Neural cell (in vitro differentiated cells): ENCODE measurements around the gene SNTG2. TPM values are rescaled to one million over a fixed set of nuclear protein-coding genes. Genes with fewer than 3 reads are reported as not detected.

Experiments
- H2AFZ ChIP-seq: fragments of 200-600, 300-800 bp; sonication (generic), shearing (Covaris generic); 2 replicates; pipeline ENCODE4 v1.6.0; 2014; ENCODE audit warnings: low read depth, mild to moderate bottlenecking, antibody characterized with exemption, low read length, moderate library complexity
- H3F3A ChIP-seq: fragments of 200-600 bp; shearing (Covaris generic); 2 replicates; pipeline ENCODE4 v1.6.1; 2016; ENCODE audit warnings: mild to moderate bottlenecking, moderate library complexity, mixed read lengths, antibody characterized with exemption, low read length; ENCODE audit not compliant: insufficient read depth, poor library complexity, severe bottlenecking
- H3K27ac ChIP-seq: fragments of 200-600, 300-800 bp; sonication (generic), shearing (Covaris generic); 2 replicates; pipeline ENCODE4 v1.5.1; 2014; ENCODE audit warnings: mild to moderate bottlenecking, low read length, moderate library complexity
- H3K27me3 ChIP-seq: fragments of 300-800, 200-600 bp; sonication (generic), shearing (Covaris generic); 2 replicates; pipeline ENCODE4 v1.6.0; 2014; ENCODE audit warnings: mild to moderate bottlenecking, low read depth, low read length, moderate library complexity; ENCODE audit not compliant: insufficient read depth
- H3K36me3 ChIP-seq: fragments of 300-800, 200-600 bp; sonication (generic), shearing (Covaris generic); 2 replicates; pipeline ENCODE4 v1.5.1; 2014; ENCODE audit warnings: mild to moderate bottlenecking, antibody characterized with exemption, low read length, moderate library complexity; ENCODE audit not compliant: insufficient read depth
- H3K4me2 ChIP-seq: fragments of 300-800, 200-600 bp; sonication (generic), shearing (Covaris generic); 2 replicates; pipeline ENCODE4 v1.6.0; 2014; ENCODE audit warnings: mild to moderate bottlenecking, low read length
- H3K4me3 ChIP-seq: fragments of 300-800, 200-600 bp; sonication (generic), shearing (Covaris generic); 2 replicates; pipeline ENCODE4 v1.5.1; 2014; ENCODE audit warnings: mild to moderate bottlenecking, low read length, moderate library complexity
- H3K79me2 ChIP-seq: fragments of 200-600 bp; shearing (Covaris generic); replicated peaks from 2 replicates; pipeline ENCODE4 v1.6.0; 2014; ENCODE audit warnings: mild to moderate bottlenecking, low read length, moderate library complexity; ENCODE audit not compliant: insufficient read depth
- H3K9ac ChIP-seq: fragments of 300-800, 200-600 bp; sonication (generic), shearing (Covaris generic); 2 replicates; pipeline ENCODE4 v1.6.1; 2016; ENCODE audit warnings: mild to moderate bottlenecking, low read length, mixed read lengths
- H3K9me2 ChIP-seq: fragments of 200-600 bp; shearing (Covaris generic); 2 replicates; pipeline ENCODE4 v1.6.1; 2016; ENCODE audit warnings: mild to moderate bottlenecking, low read length, mixed read lengths; ENCODE audit not compliant: insufficient read depth
- H3K9me3 ChIP-seq: fragments of 200-600, 300-800 bp; sonication (generic), shearing (Covaris generic); 2 replicates; pipeline ENCODE4 v1.6.1; 2016; ENCODE audit warnings: mild to moderate bottlenecking, mixed run types, low read length, moderate library complexity, mixed read lengths
- H4K20me1 ChIP-seq: fragments of 200-600 bp; shearing (Covaris generic); 2 replicates; pipeline ENCODE4 v1.6.1; 2016; ENCODE audit warnings: mild to moderate bottlenecking, mixed run types; ENCODE audit not compliant: insufficient read depth
- EP300 ChIP-seq: fragments of 450-650 bp; conservative IDR thresholded peaks from 2 replicates; pipeline ENCODE4 v1.6.1; 2014; ENCODE audit warnings: antibody characterized with exemption, mild to moderate bottlenecking, moderate library complexity; ENCODE audit not compliant: poor library complexity, severe bottlenecking
- EZH2 ChIP-seq: fragments of 200-600, 300-800 bp; shearing (Covaris generic), sonication (generic); IDR thresholded peaks from 2 replicates; pipeline ENCODE4 v1.6.1; 2014; ENCODE audit warnings: antibody characterized with exemption, low read length, borderline replicate concordance, mild to moderate bottlenecking; ENCODE audit not compliant: insufficient read depth, poor library complexity, severe bottlenecking
- MXI1 ChIP-seq: fragments of 450-650 bp; conservative IDR thresholded peaks from 2 replicates; pipeline ENCODE4 v1.6.1; 2014; ENCODE audit warnings: antibody characterized with exemption, mild to moderate bottlenecking; ENCODE audit not compliant: poor library complexity, severe bottlenecking
- POLR2AphosphoS5 ChIP-seq: IDR thresholded peaks from 2 replicates; pipeline ENCODE4 v1.6.1; 2012
- RAD21 ChIP-seq: fragments of 450-650 bp; conservative IDR thresholded peaks from 2 replicates; pipeline ENCODE4 v1.6.1; 2014; ENCODE audit warnings: antibody characterized with exemption, mild to moderate bottlenecking, moderate library complexity
- SMC3 ChIP-seq: fragments of 450-650 bp; conservative IDR thresholded peaks from 2 replicates; pipeline ENCODE4 v1.6.1; 2014; ENCODE audit warnings: antibody characterized with exemption, mild to moderate bottlenecking, moderate library complexity; ENCODE audit not compliant: poor library complexity
- TAF1 ChIP-seq: IDR thresholded peaks from 2 replicates; pipeline ENCODE4 v1.6.1; 2012; ENCODE audit warnings: low read depth
- polyA plus RNA-seq: library from polyadenylated mRNA; depleted of rRNA; stranded (reverse); fragments of >200 nt; gene quantifications from 2 replicates; pipeline ENCODE4 v1.2.3, GENCODE V29; 2014
- TF ChIP-seq, protein P1 (sequence below): fragments of 450-650 bp; IDR thresholded peaks from 2 replicates; pipeline ENCODE4 v1.5.1; 2014; ENCODE audit warnings: antibody characterized with exemption, mild to moderate bottlenecking, moderate library complexity; ENCODE audit not compliant: poor library complexity, severe bottlenecking
- TF ChIP-seq, protein P2 (sequence below): IDR thresholded peaks from 2 replicates; pipeline ENCODE4 v1.6.1; 2012; ENCODE audit warnings: borderline replicate concordance

SNTG2 gene
- polyA plus RNA-seq, 1 donor from 2014 or later, result not detected

DNA sequence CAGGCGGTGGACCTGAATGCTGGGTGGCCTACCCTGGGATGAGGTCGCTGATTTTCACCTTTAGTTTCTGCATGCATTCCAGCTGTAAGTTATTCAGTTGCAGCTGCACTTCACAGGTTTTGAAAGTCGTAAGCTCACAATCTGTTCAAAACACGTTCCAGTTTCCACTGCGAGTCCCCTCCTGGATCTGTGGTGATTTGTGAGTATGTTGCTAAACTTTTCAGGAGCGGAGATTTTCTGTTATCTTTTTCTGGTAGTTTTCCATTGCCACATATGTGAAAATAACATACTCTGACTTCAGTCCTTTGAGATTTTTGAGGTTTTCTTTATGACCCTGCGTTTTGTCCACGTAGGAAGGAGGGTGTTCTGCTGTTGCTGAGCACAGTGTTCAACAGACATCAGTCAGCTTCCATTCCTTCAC, 102.1 kb downstream of the SNTG2 start:
- Histone ChIP-seq H3K9ac (no peak overlapping the region), H3K27ac (no peak overlapping the region), H3K4me3 (no peak overlapping the region), H3F3A (no peaks in the 10 kb centered on the region), H2AFZ (no peak overlapping the region), H3K36me3 (no peaks in the 10 kb centered on the region), H3K4me2 (no peak overlapping the region), H3K9me2 (no peaks in the 10 kb centered on the region), H3K27me3 (no peaks in the 10 kb centered on the region), H3K9me3 (no peaks in the 10 kb centered on the region), H3K79me2 (no peaks in the 10 kb centered on the region), H4K20me1 (no peaks in the 10 kb centered on the region)
- TF ChIP-seq MXI1, result no peak
- TF ChIP-seq EZH2, result no peak
- TF ChIP-seq, protein P1, sequence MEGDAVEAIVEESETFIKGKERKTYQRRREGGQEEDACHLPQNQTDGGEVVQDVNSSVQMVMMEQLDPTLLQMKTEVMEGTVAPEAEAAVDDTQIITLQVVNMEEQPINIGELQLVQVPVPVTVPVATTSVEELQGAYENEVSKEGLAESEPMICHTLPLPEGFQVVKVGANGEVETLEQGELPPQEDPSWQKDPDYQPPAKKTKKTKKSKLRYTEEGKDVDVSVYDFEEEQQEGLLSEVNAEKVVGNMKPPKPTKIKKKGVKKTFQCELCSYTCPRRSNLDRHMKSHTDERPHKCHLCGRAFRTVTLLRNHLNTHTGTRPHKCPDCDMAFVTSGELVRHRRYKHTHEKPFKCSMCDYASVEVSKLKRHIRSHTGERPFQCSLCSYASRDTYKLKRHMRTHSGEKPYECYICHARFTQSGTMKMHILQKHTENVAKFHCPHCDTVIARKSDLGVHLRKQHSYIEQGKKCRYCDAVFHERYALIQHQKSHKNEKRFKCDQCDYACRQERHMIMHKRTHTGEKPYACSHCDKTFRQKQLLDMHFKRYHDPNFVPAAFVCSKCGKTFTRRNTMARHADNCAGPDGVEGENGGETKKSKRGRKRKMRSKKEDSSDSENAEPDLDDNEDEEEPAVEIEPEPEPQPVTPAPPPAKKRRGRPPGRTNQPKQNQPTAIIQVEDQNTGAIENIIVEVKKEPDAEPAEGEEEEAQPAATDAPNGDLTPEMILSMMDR, result no peak
- TF ChIP-seq SMC3, result no peak
- no peak for TF ChIP-seq EP300
- TF ChIP-seq, protein P2, sequence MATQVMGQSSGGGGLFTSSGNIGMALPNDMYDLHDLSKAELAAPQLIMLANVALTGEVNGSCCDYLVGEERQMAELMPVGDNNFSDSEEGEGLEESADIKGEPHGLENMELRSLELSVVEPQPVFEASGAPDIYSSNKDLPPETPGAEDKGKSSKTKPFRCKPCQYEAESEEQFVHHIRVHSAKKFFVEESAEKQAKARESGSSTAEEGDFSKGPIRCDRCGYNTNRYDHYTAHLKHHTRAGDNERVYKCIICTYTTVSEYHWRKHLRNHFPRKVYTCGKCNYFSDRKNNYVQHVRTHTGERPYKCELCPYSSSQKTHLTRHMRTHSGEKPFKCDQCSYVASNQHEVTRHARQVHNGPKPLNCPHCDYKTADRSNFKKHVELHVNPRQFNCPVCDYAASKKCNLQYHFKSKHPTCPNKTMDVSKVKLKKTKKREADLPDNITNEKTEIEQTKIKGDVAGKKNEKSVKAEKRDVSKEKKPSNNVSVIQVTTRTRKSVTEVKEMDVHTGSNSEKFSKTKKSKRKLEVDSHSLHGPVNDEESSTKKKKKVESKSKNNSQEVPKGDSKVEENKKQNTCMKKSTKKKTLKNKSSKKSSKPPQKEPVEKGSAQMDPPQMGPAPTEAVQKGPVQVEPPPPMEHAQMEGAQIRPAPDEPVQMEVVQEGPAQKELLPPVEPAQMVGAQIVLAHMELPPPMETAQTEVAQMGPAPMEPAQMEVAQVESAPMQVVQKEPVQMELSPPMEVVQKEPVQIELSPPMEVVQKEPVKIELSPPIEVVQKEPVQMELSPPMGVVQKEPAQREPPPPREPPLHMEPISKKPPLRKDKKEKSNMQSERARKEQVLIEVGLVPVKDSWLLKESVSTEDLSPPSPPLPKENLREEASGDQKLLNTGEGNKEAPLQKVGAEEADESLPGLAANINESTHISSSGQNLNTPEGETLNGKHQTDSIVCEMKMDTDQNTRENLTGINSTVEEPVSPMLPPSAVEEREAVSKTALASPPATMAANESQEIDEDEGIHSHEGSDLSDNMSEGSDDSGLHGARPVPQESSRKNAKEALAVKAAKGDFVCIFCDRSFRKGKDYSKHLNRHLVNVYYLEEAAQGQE, result no peak
- no peak for TF ChIP-seq POLR2AphosphoS5
- no peak for TF ChIP-seq TAF1
- no peak for TF ChIP-seq RAD21

DNA sequence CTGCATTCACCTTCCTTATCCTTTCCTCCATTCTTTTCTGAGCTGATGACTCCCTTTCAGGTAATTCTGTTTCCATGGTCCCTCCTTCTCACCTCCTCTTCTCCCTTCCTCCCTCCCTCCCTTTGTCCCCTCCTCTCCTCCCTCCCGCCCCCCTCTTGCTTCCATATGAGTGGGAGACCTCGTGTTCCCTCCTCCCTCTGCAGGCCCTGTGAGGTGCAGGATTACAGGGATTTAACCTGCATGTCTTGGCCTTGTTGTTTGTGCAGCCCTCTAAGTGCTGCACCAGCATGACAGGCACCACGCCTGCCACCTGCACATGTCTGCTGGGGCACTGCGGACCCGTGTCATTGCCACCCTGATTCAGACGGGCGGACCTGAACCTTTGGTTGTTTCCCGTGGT, 103.1 kb downstream of the SNTG2 start:
- TF ChIP-seq, protein P2, result no peak
- TF ChIP-seq MXI1, result no peak
- TF ChIP-seq EZH2, result no peak
- no peak for TF ChIP-seq RAD21
- no peak for TF ChIP-seq EP300
- no peak for TF ChIP-seq SMC3
- TF ChIP-seq, protein P1, result no peak
- no peak for TF ChIP-seq POLR2AphosphoS5
- no peak for TF ChIP-seq TAF1
- H3K36me3 ChIP-seq, result no peaks in the 10 kb centered on the region
- no peaks in the 10 kb centered on the region for H3K27me3 ChIP-seq
- H3F3A ChIP-seq, result no peaks in the 10 kb centered on the region
- no peak overlapping the region for H3K27ac ChIP-seq
- H3K9ac ChIP-seq, result no peak overlapping the region
- no peaks in the 10 kb centered on the region for H3K9me2 ChIP-seq
- no peak overlapping the region for H3K4me3 ChIP-seq
- H3K4me2 ChIP-seq, result no peak overlapping the region
- H3K79me2 ChIP-seq, result no peaks in the 10 kb centered on the region
- no peak overlapping the region for H2AFZ ChIP-seq
- no peaks in the 10 kb centered on the region for H3K9me3 ChIP-seq
- no peaks in the 10 kb centered on the region for H4K20me1 ChIP-seq
